GM19043 (cell line): ENCODE results near the gene NEUROD4.
"Not testable (repeated sequence)": the region's sequence is repeated elsewhere in the genome, so short reads cannot be mapped to it uniquely, and the experiment has no call there.

Source experiments
- ATAC-seq: cut with Tn5 transposase; IDR thresholded peaks from one replicate; pipeline ENCODE4 v1.9.1; 2021; ENCODE audit warnings: low read depth; ENCODE audit not compliant: unreplicated experiment

NEUROD4 gene, protein sequence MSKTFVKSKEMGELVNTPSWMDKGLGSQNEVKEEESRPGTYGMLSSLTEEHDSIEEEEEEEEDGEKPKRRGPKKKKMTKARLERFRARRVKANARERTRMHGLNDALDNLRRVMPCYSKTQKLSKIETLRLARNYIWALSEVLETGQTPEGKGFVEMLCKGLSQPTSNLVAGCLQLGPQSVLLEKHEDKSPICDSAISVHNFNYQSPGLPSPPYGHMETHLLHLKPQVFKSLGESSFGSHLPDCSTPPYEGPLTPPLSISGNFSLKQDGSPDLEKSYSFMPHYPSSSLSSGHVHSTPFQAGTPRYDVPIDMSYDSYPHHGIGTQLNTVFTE

DNA sequence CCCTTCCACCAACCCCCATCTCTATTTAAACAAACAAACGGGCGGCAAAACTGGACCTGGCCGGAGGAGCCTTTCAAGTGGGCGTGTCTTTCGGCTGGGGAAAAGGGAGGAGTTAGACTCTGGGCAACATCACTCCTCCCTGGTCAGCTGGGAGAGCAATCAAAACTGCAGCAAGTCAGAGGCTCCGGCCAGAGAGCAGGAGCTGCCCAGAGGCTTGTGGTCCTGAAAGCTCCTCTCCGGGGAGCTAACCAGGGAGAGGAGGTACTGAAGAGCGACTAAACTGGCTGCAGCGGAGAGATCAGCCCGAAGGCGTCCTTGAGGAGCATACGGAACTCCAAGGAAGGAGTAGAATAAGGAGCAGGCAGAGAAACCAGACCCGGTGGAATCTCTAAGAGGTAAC is at the start of gene NEUROD4:
TSS of gene NEUROD4 (plus strand) at position 191 of the 400 bp plus-strand sequence. CDS start 6,466 bp downstream, outside the sequence.
- no peak for ATAC-seq

DNA sequence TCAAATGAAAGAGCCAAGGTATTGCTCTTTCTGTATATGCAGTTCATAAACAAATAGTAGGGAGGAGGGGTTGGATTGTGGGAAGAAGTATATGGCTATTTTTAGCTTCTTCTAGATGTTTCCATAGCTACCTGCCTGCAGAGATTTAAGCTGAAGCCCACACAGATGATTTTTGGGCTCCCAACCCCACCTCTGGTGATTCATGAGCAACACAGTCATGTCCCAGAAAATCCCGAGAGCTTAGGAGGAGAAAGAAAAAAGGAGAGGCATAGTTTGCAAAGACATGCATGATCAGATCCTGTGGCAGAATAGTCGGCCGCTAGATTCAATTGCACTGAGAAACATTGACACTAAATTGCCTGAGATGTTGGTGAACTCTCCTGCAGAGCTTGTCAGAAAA is 49.0 kb upstream of the NEUROD4 start:
- ATAC-seq, result no peak

DNA sequence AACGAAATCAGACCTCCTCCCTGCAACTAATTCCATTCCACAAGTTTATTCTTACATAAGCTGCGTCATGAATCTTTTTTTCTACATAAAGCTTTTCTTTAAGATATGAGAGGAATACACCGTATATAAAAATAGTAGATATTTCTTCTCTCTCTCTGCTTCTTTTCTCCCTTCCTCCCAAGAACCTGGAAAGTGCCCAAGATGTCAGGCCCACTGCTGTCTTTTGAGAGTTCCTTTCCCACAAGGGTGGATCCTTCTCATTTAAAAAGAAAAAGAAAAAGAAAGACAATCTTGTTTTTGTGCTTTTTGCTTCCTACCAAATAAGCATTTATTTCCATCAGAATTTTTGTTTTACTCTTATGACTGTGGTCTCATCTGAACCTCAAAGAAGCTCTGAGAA is 46.2 kb upstream of the NEUROD4 start:
- no peak for ATAC-seq

DNA sequence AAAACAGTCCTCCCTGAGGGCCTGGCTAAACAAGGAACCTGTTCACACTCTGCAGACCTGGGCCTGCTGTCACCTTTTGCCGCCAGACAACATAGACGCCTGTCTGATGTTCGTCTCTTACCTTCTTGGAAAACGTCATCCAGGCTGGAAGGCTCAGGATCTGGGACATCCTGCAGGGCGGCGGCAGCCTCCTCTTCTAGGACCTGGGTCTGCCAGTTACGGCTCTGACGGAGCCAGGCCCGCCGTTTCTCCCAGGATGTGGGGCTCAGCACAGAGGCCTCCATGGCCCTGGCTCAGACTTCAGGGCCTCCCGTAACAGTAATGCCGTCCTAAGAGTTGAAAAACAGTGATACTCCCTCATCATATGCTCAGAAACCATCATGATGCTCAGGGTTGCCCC is 45.5 kb upstream of the NEUROD4 start:
- no peak for ATAC-seq

DNA sequence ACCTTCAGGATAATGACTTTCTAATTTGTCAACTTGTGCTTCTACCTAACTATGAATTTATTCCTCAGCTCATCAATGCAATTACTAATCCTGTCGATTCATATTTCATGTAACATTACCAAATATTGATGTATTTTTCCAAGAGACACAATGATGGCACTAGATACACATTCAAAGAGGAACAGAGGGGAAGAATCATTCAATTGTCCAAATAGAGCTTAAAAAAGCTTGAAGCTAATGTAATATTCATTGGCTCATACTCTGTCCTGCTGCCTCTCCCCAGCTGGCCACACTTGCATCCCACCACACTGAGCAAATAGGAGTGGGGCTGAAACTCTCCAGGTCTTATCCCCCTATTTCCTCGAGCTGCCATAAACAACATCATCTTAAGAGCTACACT is 44.5 kb upstream of the NEUROD4 start:
- ATAC-seq, result no peak

DNA sequence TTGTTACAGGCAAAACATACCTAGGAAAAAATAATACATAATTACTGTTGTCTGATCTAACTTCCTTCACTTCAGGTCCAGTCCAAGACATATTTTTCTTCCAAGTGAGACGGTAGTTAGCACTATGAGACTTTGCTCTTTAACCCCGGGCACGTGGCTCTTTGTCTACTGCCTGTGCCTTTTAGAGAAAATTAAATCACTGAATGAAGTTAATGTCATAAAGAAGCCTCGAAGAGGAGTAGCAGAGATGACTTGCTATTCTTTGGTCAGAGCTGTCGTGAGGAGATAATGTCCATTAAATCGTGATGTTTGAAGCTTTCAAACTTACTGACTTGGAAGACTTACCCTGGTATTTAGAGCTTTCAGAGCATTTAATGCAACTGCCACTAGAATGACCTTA is 43.9 kb upstream of the NEUROD4 start:
- ATAC-seq, result no peak

DNA sequence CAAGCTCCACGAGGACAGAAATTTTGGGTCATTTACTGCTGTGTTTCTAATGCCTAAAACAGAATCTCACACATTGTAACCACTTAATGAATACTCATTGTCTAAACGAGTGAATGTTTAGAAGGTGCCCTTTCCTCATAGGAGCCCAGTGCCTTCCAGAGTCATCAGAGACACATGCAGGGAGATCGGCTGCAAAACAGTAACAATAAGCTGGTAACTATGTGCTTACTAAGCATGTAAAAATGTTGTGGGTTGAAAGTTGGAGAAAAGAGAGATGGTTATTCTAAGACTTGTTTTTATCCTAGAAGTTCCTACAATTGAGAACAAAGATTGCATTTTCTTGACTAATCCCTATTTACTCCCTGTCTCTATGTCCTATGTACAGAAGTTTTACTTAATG is 42.6 kb upstream of the NEUROD4 start:
- no peak for ATAC-seq

DNA sequence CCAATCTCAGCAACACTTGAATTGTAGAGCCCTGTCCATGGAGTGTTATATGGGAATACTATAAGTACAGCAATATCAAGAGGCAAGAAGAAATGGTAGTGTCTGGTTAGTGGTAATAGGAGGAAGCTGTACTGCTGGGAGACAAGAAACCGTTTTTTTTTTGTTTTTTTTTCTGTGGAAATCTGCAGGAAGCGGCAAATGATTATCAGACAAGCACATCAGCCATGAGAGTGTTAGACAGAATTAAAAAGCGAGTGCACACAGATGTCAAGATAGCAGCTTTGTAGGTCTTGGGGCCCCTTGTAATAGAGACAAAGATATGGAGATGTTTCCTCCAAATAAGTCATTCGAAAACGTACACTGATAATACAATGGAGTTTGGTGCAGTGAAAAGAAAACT is 41.9 kb upstream of the NEUROD4 start:
- ATAC-seq, result no peak

DNA sequence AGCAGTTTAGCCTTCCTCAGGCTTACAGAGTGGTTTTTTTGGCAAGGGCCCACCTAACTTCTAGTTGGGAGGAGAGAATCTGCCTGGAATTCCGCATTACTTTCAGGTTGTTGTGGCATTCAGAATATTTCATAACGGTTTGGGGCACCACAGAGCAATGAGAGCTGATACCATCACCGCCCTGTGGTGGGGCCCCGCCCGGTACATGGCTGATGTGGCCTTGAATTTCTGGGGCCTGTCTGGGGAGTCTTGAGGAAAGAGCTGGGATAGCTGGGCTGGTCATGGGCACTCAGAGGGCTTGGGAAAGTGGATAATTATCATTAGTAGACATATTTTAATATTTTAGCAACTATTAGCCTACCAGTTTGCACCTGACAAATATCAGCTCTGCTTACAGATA is 39.4 kb upstream of the NEUROD4 start:
- ATAC-seq, result no peak

DNA sequence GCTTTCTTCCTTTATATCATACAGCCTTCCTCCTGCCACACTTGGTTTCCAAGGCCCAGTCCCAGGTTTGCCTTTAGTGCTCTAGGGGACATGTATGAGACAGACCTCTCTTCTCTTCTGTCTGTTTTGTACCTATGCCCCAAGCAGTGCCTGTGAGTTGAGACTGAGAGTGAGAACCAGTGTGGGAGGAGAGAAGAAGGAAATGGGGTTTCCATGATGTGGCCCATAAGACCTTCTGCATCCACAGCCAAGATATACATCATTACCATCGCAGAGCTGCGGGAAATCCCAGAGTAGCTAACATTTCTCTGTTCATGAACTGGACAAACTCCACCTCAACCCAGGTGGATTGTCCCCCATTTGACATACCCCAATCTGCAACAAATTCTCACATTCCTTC is 38.0 kb upstream of the NEUROD4 start:
- ATAC-seq, result no peak

DNA sequence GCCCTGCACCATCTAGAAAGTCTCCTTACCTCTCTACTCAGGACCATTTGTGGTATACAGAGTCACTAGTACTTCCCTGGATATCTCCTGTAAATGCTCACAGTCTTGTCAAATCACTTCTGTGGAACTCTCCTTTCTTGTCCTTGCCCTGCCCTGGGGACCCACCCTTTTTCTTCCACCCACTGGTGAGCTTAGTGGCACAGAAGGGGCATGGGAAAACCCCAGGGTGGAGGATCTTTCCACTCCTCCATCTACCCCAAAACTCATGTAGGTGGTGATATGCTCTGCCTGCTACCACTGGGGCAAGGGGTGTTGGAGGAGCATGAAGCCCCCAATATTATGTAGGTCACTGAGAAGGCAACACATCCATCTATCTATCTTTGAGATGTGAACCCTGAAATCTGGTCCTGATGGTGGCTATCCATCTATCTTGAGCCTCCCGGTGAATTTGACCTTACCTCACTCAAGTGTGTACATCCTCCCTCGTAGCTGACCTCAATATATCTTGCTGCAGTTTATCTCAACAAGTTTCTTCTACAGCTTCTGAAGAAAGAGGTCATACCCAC is 36.2 kb upstream of the NEUROD4 start:
- ATAC-seq, result no peak

DNA sequence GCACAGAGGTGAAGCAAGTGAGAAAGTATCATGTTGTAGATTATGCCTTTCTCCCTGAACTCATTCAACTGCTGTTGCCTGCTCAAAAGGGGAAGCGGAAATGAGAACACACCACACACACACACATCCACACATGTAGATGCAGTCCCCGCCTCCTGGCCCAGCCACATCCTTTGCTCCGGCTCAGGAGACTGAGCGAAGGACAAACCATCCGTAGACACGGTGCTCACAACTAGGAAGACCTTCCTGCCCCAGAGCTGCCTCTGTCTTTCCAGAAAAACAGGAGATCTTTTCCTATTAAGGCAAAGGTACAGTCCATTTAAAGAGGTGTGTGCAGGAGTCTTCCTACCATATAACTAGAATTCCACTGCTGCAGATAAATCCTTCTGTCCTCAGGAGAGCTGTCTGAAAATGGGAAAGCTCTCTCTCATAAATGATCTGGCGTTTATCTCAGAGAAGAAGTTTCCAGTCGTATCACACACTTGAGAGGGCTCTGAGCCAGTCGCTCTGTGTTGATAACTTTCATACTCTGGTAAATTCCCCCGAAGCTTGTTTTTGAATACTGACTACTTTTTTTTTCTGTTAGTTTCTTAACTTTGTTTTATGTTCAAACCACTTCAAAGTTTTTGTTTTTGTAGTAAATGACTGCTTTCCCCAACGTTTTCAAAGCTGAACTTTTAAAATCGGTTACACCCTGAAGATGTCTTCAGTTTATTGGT is 35.0 kb upstream of the NEUROD4 start, which contains the start of gene TESPA1:
TSS of gene TESPA1 (minus strand) at position 105 of the 719 bp plus-strand sequence. CDS start 10,200 bp downstream, outside the sequence.
- ATAC-seq, result peak; percentile 94

DNA sequence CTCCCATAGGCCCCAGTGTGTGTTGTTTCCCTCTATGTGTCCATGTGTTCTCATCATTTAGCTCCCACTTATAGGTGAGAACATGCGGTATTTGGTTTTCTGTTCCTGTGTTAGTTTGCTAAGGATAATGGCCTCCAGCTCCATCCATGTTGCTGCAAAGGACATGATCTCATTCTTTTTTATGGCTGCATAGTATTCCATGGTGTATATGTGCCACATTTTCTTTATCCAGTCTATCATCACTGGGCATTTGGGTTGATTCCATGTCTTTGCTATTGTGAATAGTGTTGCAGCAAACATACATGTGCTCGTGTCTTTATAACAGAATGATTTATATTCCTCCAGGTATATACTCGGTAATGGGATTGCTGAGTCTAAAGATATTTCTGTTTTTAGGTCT is 33.0 kb upstream of the NEUROD4 start:
- ATAC-seq, result not testable (repeated sequence)

DNA sequence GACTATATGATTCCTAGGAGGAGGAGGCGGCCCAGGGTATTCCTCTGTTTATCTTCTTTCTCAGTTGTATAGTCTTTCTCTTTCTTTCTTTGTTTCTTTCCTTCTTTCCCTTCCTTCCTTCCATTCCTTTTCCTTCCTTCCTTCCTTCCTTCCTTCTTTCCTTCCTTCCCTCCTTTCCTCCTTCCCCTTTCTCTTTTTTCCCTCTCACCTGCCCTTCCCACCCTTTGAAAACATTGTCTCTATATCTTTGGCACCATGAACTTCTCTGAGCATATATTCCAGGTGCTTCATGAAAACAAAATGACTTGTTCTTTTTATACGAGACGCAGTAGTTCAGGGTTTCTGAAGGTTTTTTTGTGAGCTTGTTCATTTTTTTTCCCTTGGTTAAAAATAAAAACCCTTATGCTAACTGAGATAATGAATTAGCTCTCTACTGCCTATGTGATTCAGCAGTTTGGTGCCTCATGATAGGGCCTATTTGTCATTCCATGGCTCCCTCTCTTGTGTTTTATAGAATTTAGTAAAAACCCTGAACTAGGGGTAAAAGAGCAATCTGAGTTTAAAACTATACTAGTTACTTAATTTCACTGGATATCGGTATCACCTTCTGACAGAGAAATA is 32.1 kb upstream of the NEUROD4 start:
- ATAC-seq, result no peak

DNA sequence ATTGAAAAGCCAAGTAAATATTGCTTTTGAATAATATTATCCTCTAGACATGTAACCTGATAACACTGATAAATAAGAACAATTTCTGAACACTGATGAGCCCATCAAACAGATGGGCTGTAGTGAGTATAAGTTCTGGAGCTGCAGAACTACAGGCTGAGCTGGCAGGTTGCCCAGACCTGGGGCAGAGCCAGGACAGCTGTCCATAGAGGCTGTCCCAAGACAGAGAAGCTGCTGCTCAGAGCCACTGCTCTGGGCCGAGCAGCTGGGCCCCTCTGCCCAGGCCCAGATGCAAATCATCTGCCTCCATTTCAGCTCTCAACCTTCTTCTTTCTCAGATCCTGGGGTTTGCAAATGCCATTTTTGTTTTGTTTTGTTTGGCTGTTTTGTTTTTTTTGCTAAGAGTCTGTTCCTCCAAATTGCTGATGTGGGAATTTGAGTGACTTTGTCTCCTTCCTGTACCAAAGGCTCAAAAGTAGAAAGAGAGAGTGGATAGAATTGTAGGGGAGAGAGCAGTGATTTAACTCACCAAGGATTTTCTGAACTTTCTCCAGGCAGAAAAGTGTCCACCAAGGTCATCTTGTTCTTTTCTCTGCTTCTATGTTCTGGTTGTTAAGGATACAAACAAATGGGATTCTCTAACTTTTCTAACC is 31.2 kb upstream of the NEUROD4 start:
- ATAC-seq, result no peak

DNA sequence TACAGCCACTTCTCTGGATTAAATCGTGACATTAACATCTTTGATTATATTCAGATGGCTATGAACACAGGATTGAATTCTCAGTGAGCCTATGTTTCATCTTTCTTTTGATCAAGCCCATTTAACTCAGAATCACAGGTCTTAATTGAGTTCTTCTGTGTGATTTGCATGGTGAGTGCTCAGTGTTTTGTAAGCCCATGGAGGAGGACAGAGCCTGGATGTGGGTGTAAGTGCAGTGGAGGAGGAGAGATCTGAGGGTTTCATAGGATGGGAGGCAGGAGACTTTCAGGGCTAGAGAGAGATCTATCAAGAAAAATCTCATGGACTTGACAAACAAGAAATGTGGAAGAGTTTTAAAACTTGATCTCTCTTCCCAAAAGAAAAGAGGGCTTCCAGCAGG is 29.9 kb upstream of the NEUROD4 start:
- ATAC-seq, result no peak

DNA sequence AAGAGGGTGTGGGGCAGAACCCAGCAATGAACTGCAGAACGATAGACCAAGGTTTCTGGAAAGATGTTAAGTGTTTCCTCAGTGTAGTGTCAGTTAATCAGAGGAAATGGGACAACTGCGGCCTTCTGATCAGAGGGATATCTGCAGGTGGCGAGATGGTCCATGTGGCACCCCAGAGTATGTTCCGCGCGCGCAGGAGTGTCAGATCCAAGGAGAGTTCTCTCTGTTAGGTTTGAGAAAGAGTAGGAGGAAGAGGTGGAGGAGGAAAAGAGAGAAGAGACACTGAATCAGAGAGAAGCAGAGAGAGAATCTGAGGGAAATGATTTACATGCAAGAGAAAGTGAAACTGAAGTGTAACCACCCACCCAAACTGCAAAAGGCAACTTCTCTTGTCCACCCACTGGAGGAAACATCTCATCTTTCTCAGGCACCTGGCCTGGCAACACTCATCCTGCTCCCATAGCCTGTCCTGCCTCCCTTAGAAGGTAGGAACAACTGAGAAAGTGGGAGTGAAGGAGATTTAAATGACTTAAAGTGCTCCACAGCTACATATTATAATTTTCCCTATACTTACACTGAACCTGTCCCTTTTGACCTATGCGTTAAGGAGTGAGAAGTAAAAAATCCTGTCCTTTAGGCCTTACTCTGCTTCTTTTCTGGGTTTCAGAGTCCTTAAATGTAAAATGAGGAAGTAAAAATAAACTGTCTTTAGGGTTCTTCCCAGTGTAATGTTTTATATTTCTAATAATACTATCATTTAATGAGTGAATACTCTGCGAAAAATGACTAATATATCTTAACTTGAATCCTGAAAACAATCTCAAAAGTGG is 28.4 kb upstream of the NEUROD4 start:
- ATAC-seq, result peak; percentile 63

DNA sequence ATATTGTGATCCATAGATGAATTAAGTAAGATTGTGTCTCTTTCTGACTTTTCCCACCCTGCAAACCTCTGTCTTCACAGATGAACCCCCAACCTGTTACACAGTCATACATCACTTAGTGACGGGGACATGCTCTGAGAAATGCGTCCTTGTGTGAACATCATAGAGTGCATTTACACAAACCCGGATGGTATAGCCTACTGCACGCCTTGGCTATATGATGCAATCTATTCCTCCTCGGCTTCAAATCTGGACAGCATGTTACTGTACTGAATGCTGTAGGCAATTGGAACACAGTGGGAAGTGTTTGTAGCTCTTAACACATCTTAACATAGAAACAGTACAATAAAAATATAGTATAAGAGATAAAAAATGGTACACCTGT is 27.8 kb upstream of the NEUROD4 start:
- ATAC-seq, result peak; percentile 31

DNA sequence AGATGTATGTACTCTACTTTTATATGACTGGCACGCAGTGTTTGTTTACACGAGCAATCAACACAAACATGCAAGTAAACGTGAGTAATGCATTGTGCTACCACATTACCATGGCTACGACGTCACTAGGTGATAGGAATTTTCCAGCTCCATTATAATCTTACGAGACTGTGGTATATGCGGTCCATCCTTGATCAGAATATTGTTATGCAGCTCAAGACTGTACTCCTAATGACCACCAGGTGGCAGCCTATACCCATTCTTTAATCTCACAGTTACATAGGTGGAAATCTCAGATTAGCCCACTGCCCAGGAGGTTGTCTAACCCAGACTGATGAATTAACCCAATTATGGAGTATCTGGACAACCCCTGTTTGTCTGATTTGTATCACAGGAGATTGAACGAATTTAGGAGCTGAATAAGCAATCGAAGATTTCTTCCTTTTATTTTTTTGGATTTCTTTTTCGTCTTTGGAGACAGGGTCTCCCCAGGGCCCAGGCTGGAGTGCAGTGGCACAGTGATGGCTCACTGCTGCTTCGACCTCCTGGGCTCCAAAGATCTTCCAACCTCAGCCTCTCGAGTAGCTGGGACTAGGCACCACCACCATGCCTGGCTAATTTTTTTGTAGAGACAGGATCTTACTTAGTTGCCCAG is 26.5 kb upstream of the NEUROD4 start:
- peak; percentile 43 for ATAC-seq
